Measurements from ENCODE around the gene DMAC2L. TPM values are rescaled to one million over a fixed set of nuclear protein-coding genes. Genes with fewer than 3 reads are reported as not detected.

The DMAC2L gene
- total RNA-seq, 1 experiment from 2014 or later: 8.9 TPM

- H3K9ac ChIP-seq (ENCODE audit: low read length): no peak overlapping the region
- no peaks in the 10 kb centered on the region for H3K4me1 ChIP-seq (ENCODE audit: control insufficient read depth in 1 of 2, insufficient read depth in 2 of 2, low read length in 2 of 2)
- no peak for TF ChIP-seq ELF1 (IDR thresholded peaks at IDR 0.05; ENCODE audit: borderline replicate concordance, low read depth)
- no peak for TF ChIP-seq TCF7L2 (IDR thresholded peaks at IDR 0.05; ENCODE audit: borderline replicate concordance, extremely low read depth, insufficient read depth, insufficient read length)
- no peak for TF ChIP-seq POLR2A (IDR thresholded peaks at IDR 0.05; ENCODE audit: borderline replicate concordance, extremely low read depth, insufficient read depth, insufficient read length)
- no peak for TF ChIP-seq MAX (IDR thresholded peaks at IDR 0.05)
- no peak for TF ChIP-seq JUND (IDR thresholded peaks at IDR 0.05)
- intact Hi-C loops (cut with micrococcal nuclease): no loop called here
- peaks cover 0 to 6% of the 10 kb centered on the region in 2 experiments; a peak in 1 of 4 replicates for H3K36me3 ChIP-seq (ENCODE audit: control insufficient read depth in 1 of 2, insufficient read depth in 2 of 2, low read length in 2 of 2)
- no peak overlapping the region for H3K4me2 ChIP-seq (ENCODE audit: low read length)
- ChIA-PET POLR2A (no interaction called here), CTCF (no interaction called here), RAD21 (ENCODE audit: low non-redundant PET in 1 of 2, low total read pairs in 2 of 2, uncharacterized antibody in 2 of 2, unreplicated experiment in 2 of 2) (no interaction called here)
- no peaks in the 10 kb centered on the region for H3K9me2 ChIP-seq (ENCODE audit: insufficient read depth)
- H3K27me3 ChIP-seq (ENCODE audit: insufficient read depth, low read length): no peaks in the 10 kb centered on the region
- H2AFZ ChIP-seq (ENCODE audit: low read depth, low read length, poor library complexity, severe bottlenecking): no peak overlapping the region
- no peaks in the 10 kb centered on the region for H3K79me2 ChIP-seq (ENCODE audit: insufficient read depth, low read length)
- H3K27ac ChIP-seq (ENCODE audit: low read depth, low read length): no peak overlapping the region
- no peaks in the 10 kb centered on the region for H3K9me3 ChIP-seq (ENCODE audit: control insufficient read depth in 1 of 2, insufficient read depth in 1 of 2, low read depth in 1 of 2, low read length in 2 of 2)
- BruUV-seq (replicated peaks): no TSS peak
- no peak overlapping the region for H3K4me3 ChIP-seq (replicated peaks in 1 of 2; ENCODE audit: low read depth in 1 of 2, low read length in 2 of 2)
- H4K20me1 ChIP-seq (ENCODE audit: insufficient read depth): no peaks in the 10 kb centered on the region
- DNase-seq (ENCODE audit: low read depth, low spot score) (no peak), ATAC-seq (no peak)
Measured at GRCh38 chr14:50270932-50271331, 41.2 kb upstream of the DMAC2L start.

GRCh38 chr14:50272498-50272897 is 39.6 kb upstream of the DMAC2L start:
- DNase-seq (ENCODE audit: low read depth, low spot score): no peak
- POLR2A ChIA-PET: no interaction called here
- H3K9me2 ChIP-seq (ENCODE audit: insufficient read depth): no peaks in the 10 kb centered on the region
- H3K9ac ChIP-seq (ENCODE audit: low read length): no peak overlapping the region
- H3K9me3 ChIP-seq (ENCODE audit: control insufficient read depth in 1 of 2, insufficient read depth in 1 of 2, low read depth in 1 of 2, low read length in 2 of 2): no peaks in the 10 kb centered on the region
- BruUV-seq (replicated peaks): no TSS peak
- no peaks in the 10 kb centered on the region for H3K27me3 ChIP-seq (ENCODE audit: insufficient read depth, low read length)
- no peak overlapping the region for H3K4me3 ChIP-seq (replicated peaks in 1 of 2; ENCODE audit: low read depth in 1 of 2, low read length in 2 of 2)
- CTCF ChIA-PET: no interaction called here
- intact Hi-C loops (cut with micrococcal nuclease): no loop called here
- H3K36me3 ChIP-seq (ENCODE audit: control insufficient read depth in 1 of 2, insufficient read depth in 2 of 2, low read length in 2 of 2): peaks cover 0 to 6% of the 10 kb centered on the region in 2 experiments; a peak in 1 of 4 replicates
- RAD21 ChIA-PET (ENCODE audit: low non-redundant PET in 1 of 2, low total read pairs in 2 of 2, uncharacterized antibody in 2 of 2, unreplicated experiment in 2 of 2): no interaction called here
- ATAC-seq: no peak
- TF ChIP-seq ATF3 (IDR thresholded peaks at IDR 0.05): no peak
- no peak for TF ChIP-seq FOSL1 (IDR thresholded peaks at IDR 0.05; ENCODE audit: low read depth)
- no peak for TF ChIP-seq ELF1 (IDR thresholded peaks at IDR 0.05; ENCODE audit: borderline replicate concordance, low read depth)
- no peak for TF ChIP-seq ZBTB33 (IDR thresholded peaks at IDR 0.05; ENCODE audit: extremely low read depth, insufficient replicate concordance, low read length)
- TF ChIP-seq EZH2phosphoT487 (IDR thresholded peaks at IDR 0.05; ENCODE audit: borderline replicate concordance): no peak
- TF ChIP-seq CBX3 (IDR thresholded peaks at IDR 0.05; ENCODE audit: low read depth): no peak
- no peak for TF ChIP-seq ZFX (IDR thresholded peaks at IDR 0.05)
- no peak for TF ChIP-seq EGR1 (IDR thresholded peaks at IDR 0.05; ENCODE audit: low read depth)
- H3K27ac ChIP-seq (ENCODE audit: low read depth, low read length): no peak overlapping the region
- no peaks in the 10 kb centered on the region for H4K20me1 ChIP-seq (ENCODE audit: insufficient read depth)
- H2AFZ ChIP-seq (ENCODE audit: low read depth, low read length, poor library complexity, severe bottlenecking): no peak overlapping the region
- no peaks in the 10 kb centered on the region for H3K79me2 ChIP-seq (ENCODE audit: insufficient read depth, low read length)
- H3K4me1 ChIP-seq (ENCODE audit: control insufficient read depth in 1 of 2, insufficient read depth in 2 of 2, low read length in 2 of 2): no peaks in the 10 kb centered on the region
- no peak overlapping the region for H3K4me2 ChIP-seq (ENCODE audit: low read length)
